Heart left ventricle (tissue), 16 donors: ENCODE measurements around the gene CNDP2. TPM values are rescaled to one million over a fixed set of nuclear protein-coding genes. Genes with fewer than 3 reads are reported as not detected.

Experiments used
- ATAC-seq, 4 donors: fragments of 200-7000 bp; cut with Tn5 transposase; one replicate each; pipeline ENCODE4 v1.9.1; 2020 to 2022; ENCODE audit warnings: moderate library complexity in 4 of 4, mild to moderate bottlenecking in 3 of 4, moderate number of reproducible peaks in 1 of 4
- DNase-seq, 5 donors: peaks; one replicate each; pipeline ENCODE4 v3.0.0-alpha.2; 2020
- H3K27ac ChIP-seq, 12 donors: fragments of 200-600 bp; sonication (generic) in 4 of 12; one replicate each; pipeline versions ENCODE4 v1.5.0 to v1.8.0; 2016 to 2022; ENCODE audit warnings: mild to moderate bottlenecking in 2 of 12
- H3K27me3 ChIP-seq, 9 donors: fragments of 200-600 bp; sonication (generic) in 2 of 9; one replicate each; pipeline versions ENCODE4 v1.5.1 to v1.8.0; 2016 to 2022; ENCODE audit warnings: mild to moderate bottlenecking in 3 of 9
- H3K36me3 ChIP-seq, 9 donors: fragments of 200-600 bp; sonication (generic) in 2 of 9; one replicate each; pipeline versions ENCODE4 v1.5.0 to v1.8.0; 2018 to 2022; ENCODE audit warnings: mild to moderate bottlenecking in 2 of 9
- H3K4me1 ChIP-seq, 12 donors: fragments of 200-600 bp; sonication (generic) in 4 of 12; one replicate each; pipeline versions ENCODE4 v1.5.0 to v1.8.0; 2016 to 2022; ENCODE audit warnings: mild to moderate bottlenecking in 3 of 12
- H3K4me3 ChIP-seq, 12 donors: fragments of 200-600 bp; sonication (generic) in 4 of 12; one replicate each; pipeline versions ENCODE4 v1.5.0 to v1.8.0; 2017 to 2022; ENCODE audit warnings: mild to moderate bottlenecking in 9 of 12, moderate library complexity in 4 of 12
- H3K9me3 ChIP-seq, 12 donors: fragments of 200-600 bp; sonication (generic) in 4 of 12; one replicate each; pipeline versions ENCODE4 v1.5.0 to v1.8.0; 2016 to 2022; ENCODE audit warnings: mild to moderate bottlenecking in 1 of 12
- POLR2A ChIP-seq, 2 donors: fragments of 450-650 bp; IDR thresholded peaks; one replicate each; pipeline ENCODE4 v1.6.1; 2017; ENCODE audit warnings: antibody characterized with exemption in 2 of 2, mild to moderate bottlenecking in 2 of 2, moderate library complexity in 2 of 2
- WGBS, 4 donors: extraction: QIAGEN DNeasy Blood & Tissue Kit in 2 of 4; methylation state at CpG; one replicate each; pipeline versions ENCODE4 v1.1.5 to v1.1.7; 2013 to 2018; 5-methylcytosine and 5-hydroxymethylcytosine counted together
- intact Hi-C, 10 donors: fragments of 100-400 bp; cut with DNase I; formaldehyde crosslinking; loops; one replicate each; pipeline versions ENCODE4 v1.11.1 to v1.14.2; 2022
- polyA plus RNA-seq, 2 donors: library from polyadenylated mRNA; stranded (reverse); fragments of 200-250 nt; gene quantifications; one replicate each; pipeline ENCODE4 v1.2.3, GENCODE V29; 2013
- total RNA-seq, 9 donors: library from RNA; depleted of rRNA in 2 of 9; stranded (reverse); fragments of >200 nt in 2 of 9; fragmentation: NEBNext Ultra II Directional in 3 of 9; extraction: Animal tissue kit (Norgen Biotek cat#: 25700) in 3 of 9; gene quantifications; one replicate each; pipeline versions ENCODE4 v1.1.0 to v1.2.4, GENCODE V29; 2016 to 2023
- TF ChIP-seq, protein P1 (sequence below), 12 donors: fragments of 200-600 bp; sonication (generic) in 4 of 12; IDR thresholded peaks; one replicate each; pipeline versions ENCODE4 v1.5.0 to v1.8.0; 2018 to 2022; ENCODE audit warnings: antibody characterized with exemption in 12 of 12, mild to moderate bottlenecking in 5 of 12
- donor health status: ischemic (EF 13 %, LVEDD 7.1; RV severe dilation, severe dysfunction).
- donor health status: healthy with polysubstance abuse.
- donor health status: DM: no; HTN: yes; CAD: no.
- donor health status: DM: no; HTN: no; CAD: no.
- donor health status: ischemic (EF 25% LVEDD 6.9; RV normal size, moderate dysfunction).
- donor health status: ischemic (EF 25% LVEDD 5.7; RV mildly dilated, moderate dysfunction).
- donor health status: healthy.
- donor health status: DM: yes; HTN: yes; CAD: no.
- donor health status: ischemic (EF 35%, LVEDD 5.7; RV mildly dilated, moderate dysfunction).
- donor health status: nonischemic (EF 11% LVEDD 7.7; RV severe dilation, severe dysfunction).
- donor health status: DM: yes; HTN: yes; CAD: no.
- donor health status: PGD.
- donor health status: ischemic (EF 29% LVEDD 5.4; RV normal size, mild dysfunction).
- donor health status: nonischemic (EF 23%, LVEDD 6.1; RV moderate dilation, normal function).

Gene CNDP2
- total and polyA plus RNA-seq, 11 donors, result 38.3 to 162 (median 76.3) TPM

DNA sequence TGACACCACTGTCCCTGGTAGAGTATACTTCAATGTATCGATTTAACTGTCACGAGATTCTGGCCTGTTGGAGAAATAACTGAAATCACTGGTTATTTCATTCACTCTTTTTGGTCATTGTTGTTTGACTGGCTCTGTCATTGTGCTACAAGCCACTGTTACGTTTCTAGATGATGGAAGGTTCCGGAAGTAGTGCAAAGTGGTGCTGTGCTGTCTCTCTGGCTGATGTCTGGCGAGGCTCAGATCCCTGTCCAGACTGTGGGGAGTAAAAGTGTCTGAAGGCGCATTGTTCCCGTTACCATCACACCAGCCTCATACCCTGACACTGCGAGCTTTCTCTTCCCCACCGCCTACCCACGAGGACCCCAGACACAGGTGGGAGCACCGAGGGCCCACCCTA lies 49.8 kb downstream of the CNDP2 start:
- no peak for DNase-seq
- no peak for ATAC-seq
- no peak for TF ChIP-seq POLR2A (IDR thresholded peaks at IDR 0.05)
- TF ChIP-seq, protein P1, sequence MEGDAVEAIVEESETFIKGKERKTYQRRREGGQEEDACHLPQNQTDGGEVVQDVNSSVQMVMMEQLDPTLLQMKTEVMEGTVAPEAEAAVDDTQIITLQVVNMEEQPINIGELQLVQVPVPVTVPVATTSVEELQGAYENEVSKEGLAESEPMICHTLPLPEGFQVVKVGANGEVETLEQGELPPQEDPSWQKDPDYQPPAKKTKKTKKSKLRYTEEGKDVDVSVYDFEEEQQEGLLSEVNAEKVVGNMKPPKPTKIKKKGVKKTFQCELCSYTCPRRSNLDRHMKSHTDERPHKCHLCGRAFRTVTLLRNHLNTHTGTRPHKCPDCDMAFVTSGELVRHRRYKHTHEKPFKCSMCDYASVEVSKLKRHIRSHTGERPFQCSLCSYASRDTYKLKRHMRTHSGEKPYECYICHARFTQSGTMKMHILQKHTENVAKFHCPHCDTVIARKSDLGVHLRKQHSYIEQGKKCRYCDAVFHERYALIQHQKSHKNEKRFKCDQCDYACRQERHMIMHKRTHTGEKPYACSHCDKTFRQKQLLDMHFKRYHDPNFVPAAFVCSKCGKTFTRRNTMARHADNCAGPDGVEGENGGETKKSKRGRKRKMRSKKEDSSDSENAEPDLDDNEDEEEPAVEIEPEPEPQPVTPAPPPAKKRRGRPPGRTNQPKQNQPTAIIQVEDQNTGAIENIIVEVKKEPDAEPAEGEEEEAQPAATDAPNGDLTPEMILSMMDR (IDR thresholded peaks at IDR 0.05), result no peak
- Histone ChIP-seq H3K36me3 (no peaks in the 10 kb centered on the region), H3K9me3 (peaks cover 0 to 21% (median 12%) of the 10 kb centered on the region in 12 donors), H3K27ac (peak overlapping the region; percentile 70 to 92 (median 82)), H3K4me1 (peaks cover 6 to 46% (median 21%) of the 10 kb centered on the region in 12 donors), H3K27me3 (no peaks in the 10 kb centered on the region), H3K4me3 (no peak overlapping the region)
- WGBS, 4 donors, result 94 to 96% (median 95%) methylated on average over 9 to 11 of the region's 11 CpGs
- intact Hi-C loops, result loop anchor here in 4 of 10 donors (5.0 kb wide), 1 partner anchor 49 kb away; the partner anchor contains the start of gene CNDP2 (in 4 of the 4)

DNA sequence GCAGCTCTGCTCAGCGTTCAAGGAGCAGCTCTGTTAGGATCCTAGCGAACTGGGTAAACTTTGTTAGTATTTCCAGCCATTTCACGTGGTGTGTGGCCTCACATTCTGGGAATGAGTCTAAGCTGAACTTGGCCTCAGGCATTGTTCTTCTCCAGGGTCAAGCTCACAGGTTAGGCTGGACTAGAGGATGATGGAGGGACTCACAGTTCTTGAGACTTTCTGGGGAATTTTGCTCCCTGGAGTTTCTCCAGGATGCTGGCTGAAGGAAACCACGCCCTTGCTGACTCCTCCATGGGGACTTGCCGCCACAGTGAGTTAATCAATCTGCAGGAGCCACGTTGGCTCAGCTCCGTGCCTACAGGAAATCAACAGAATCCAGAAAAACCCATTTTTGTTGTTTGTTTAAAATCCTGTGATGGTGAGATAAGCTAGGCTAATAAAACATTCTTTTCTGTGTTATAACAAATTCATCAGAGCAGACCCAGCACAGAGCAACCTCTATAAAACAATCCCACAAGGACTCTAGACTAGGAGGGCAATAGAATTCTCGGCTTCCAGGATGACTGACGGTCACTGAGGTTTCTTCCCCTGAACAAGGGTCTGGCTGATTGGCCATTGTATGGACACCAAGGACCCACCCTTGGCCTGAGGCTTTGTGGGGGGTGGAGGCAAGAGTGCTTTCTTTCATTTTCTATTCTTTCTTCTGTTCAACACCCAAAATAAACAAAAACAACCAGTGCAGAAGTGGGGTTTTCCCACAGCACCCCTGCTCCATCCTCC lies 50.8 kb downstream of the CNDP2 start:
- Histone ChIP-seq H3K27ac (peak overlapping the region; percentile 70 to 92 (median 82)), H3K27me3 (no peaks in the 10 kb centered on the region), H3K36me3 (no peaks in the 10 kb centered on the region), H3K4me3 (no peak overlapping the region), H3K9me3 (peaks cover 0 to 21% (median 12%) of the 10 kb centered on the region in 12 donors), H3K4me1 (peaks cover 6 to 45% (median 27%) of the 10 kb centered on the region in 12 donors)
- TF ChIP-seq, protein P1 (IDR thresholded peaks at IDR 0.05), result no peak
- no peak for TF ChIP-seq POLR2A (IDR thresholded peaks at IDR 0.05)
- intact Hi-C loops, result loop anchor here in 4 of 10 donors (5.0 kb wide), 1 partner anchor 50 kb away; the partner anchor contains the start of gene CNDP2 (in 4 of the 4)
- DNase-seq, result peak in 4 of 5 donors; percentile 68 to 77 (median 73)
- ATAC-seq, result peak; percentile 47 to 86 (median 78)
- WGBS, 4 donors, result 34 to 57% (median 44%) methylated on average over 9 of the region's 9 CpGs

DNA sequence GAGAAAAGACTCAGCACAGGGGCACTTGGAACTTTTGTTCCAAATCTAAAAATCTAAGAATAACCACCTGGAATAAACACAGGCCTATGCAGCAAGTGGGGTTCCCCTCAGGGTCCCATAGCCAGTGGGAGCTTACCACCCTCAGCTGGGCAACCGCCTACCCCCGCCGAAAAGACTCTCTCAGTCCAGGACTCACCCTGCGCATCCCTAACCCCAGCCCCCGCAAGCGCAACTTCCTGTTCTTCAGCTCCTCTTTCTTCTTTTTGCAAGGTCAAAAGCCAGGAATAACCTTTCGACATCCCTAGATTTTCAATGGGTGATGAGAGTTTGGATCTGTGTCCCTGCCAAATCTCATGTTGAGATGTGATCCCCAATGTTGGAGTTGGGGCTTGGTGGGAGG lies 51.7 kb downstream of the CNDP2 start:
- ATAC-seq (no peak), DNase-seq (no peak)
- WGBS, 4 donors, result 89 to 98% (median 97%) methylated on average over 7 of the region's 7 CpGs
- Histone ChIP-seq H3K4me3 (no peak overlapping the region), H3K27me3 (no peaks in the 10 kb centered on the region), H3K36me3 (no peaks in the 10 kb centered on the region), H3K4me1 (peaks cover 6 to 40% (median 27%) of the 10 kb centered on the region in 12 donors), H3K27ac (peak overlapping the region; percentile 43 to 92 (median 82)), H3K9me3 (peaks cover 0 to 21% (median 12%) of the 10 kb centered on the region in 12 donors)
- no peak for TF ChIP-seq POLR2A (IDR thresholded peaks at IDR 0.05)
- TF ChIP-seq, protein P1 (IDR thresholded peaks at IDR 0.05), result no peak
- intact Hi-C loops, result loop anchor here in 4 of 10 donors (5.0 kb wide), 1 partner anchor 51 kb away; the partner anchor contains the start of gene CNDP2 (in 4 of the 4)

DNA sequence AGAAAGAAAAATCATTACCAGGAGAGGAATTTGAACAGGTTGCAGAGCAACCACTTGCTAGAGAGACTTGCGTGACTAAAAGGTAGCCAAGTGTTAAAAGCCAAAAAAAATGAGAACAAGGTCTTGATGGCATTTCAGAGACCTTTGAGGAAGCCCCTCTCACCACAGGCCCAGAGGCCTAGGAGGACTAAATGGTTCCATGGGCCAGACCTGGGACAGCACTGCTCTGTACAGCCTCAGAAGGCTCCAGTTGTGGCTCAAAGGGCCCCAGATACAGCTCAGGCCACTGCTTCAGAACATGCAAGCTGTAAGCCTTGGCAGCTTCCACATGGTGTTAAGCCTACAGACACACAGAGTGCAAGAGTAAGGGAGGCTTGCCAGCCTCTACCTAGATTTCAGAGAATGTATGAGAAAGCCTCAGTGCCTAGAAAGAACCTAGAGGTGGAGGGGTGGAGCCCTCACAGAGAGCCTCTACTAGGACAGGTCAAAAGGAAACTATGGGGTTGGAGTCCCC lies 53.5 kb downstream of the CNDP2 start:
- Histone ChIP-seq H3K4me3 (no peak overlapping the region), H3K27ac (no peak overlapping the region), H3K4me1 (peaks cover 6 to 37% (median 27%) of the 10 kb centered on the region in 12 donors), H3K9me3 (peaks cover 0 to 21% (median 12%) of the 10 kb centered on the region in 12 donors), H3K27me3 (no peaks in the 10 kb centered on the region), H3K36me3 (no peaks in the 10 kb centered on the region)
- DNase-seq (no peak), ATAC-seq (no peak)
- WGBS, 4 donors, result 95 to 100% (median 98%) methylated on average over 1 of the region's 1 CpG
- TF ChIP-seq, protein P1 (IDR thresholded peaks at IDR 0.05), result no peak
- no peak for TF ChIP-seq POLR2A (IDR thresholded peaks at IDR 0.05)
- intact Hi-C loops, result loop anchor here (5.0 to 10.0 kb wide), 6 partner anchors 48 to 355 kb away; partner anchors contain the start of genes CNDP2 (in 5 of the 10) and ZNF407 (in 1 of the 10)
